ENCODE data around the gene ADARB2. TPM values are rescaled to one million over a fixed set of nuclear protein-coding genes. Genes with fewer than 3 reads are reported as not detected.

Gene ADARB2
- total RNA-seq, 4 donors from 2014 or later: 0.32 to 1.6 (median 0.80) TPM

GRCh38 chr10:1476455-1476803 lies 260.9 kb downstream of the ADARB2 start:
- no peaks in the 10 kb centered on the region for H3K36me3 ChIP-seq
- 68% methylated on average over 13 of the region's 13 CpGs for whole genome bisulfite sequencing
- TF ChIP-seq POLR2AphosphoS5 (IDR thresholded peaks at IDR 0.05) (no peak), CTCF (IDR thresholded peaks at IDR 0.05) (no peak), EP300 (IDR thresholded peaks at IDR 0.05) (no peak), POLR2A (IDR thresholded peaks at IDR 0.05) (no peak)
- H3K9me3 ChIP-seq: no peaks in the 10 kb centered on the region
- DNase-seq (ENCODE audit: low spot score in 2 of 2): no peak
- H3K4me1 ChIP-seq: no peaks in the 10 kb centered on the region
- H3K4me3 ChIP-seq: no peak overlapping the region
- H3K27me3 ChIP-seq: peaks cover 4% of the 10 kb centered on the region
- no peak overlapping the region for H3K27ac ChIP-seq

GRCh38 chr10:1475771-1476454 lies 261.4 kb downstream of the ADARB2 start:
- no peak overlapping the region for H3K4me3 ChIP-seq
- H3K9me3 ChIP-seq: no peaks in the 10 kb centered on the region
- H3K36me3 ChIP-seq: no peaks in the 10 kb centered on the region
- DNase-seq (ENCODE audit: low spot score in 2 of 2): no peak
- WGBS: 38% methylated on average over 6 of the region's 6 CpGs
- no peak for TF ChIP-seq EP300 (IDR thresholded peaks at IDR 0.05)
- no peak for TF ChIP-seq POLR2AphosphoS5 (IDR thresholded peaks at IDR 0.05)
- TF ChIP-seq CTCF (IDR thresholded peaks at IDR 0.05): no peak
- TF ChIP-seq POLR2A (IDR thresholded peaks at IDR 0.05): no peak
- peaks cover 4% of the 10 kb centered on the region for H3K27me3 ChIP-seq
- no peak overlapping the region for H3K27ac ChIP-seq
- no peaks in the 10 kb centered on the region for H3K4me1 ChIP-seq

GRCh38 chr10:1475098-1475591 lies 262.2 kb downstream of the ADARB2 start:
- no peaks in the 10 kb centered on the region for H3K4me1 ChIP-seq
- TF ChIP-seq EP300 (IDR thresholded peaks at IDR 0.05) (no peak), POLR2AphosphoS5 (IDR thresholded peaks at IDR 0.05) (no peak), POLR2A (IDR thresholded peaks at IDR 0.05) (no peak), CTCF (IDR thresholded peaks at IDR 0.05) (no peak)
- H3K36me3 ChIP-seq: no peaks in the 10 kb centered on the region
- H3K4me3 ChIP-seq: no peak overlapping the region
- peaks cover 4% of the 10 kb centered on the region for H3K27me3 ChIP-seq
- WGBS: 34% methylated on average over 16 of the region's 16 CpGs
- no peak for DNase-seq (ENCODE audit: low spot score in 2 of 2)
- no peak overlapping the region for H3K27ac ChIP-seq
- H3K9me3 ChIP-seq: no peaks in the 10 kb centered on the region

GRCh38 chr10:1474376-1475097 lies 262.8 kb downstream of the ADARB2 start:
- Histone ChIP-seq H3K27ac (no peak overlapping the region), H3K4me3 (no peak overlapping the region), H3K27me3 (peaks cover 4% of the 10 kb centered on the region), H3K4me1 (no peaks in the 10 kb centered on the region), H3K36me3 (no peaks in the 10 kb centered on the region), H3K9me3 (no peaks in the 10 kb centered on the region)
- no peak for TF ChIP-seq POLR2A (IDR thresholded peaks at IDR 0.05)
- no peak for TF ChIP-seq POLR2AphosphoS5 (IDR thresholded peaks at IDR 0.05)
- WGBS: 56% methylated on average over 33 of the region's 36 CpGs
- DNase-seq (ENCODE audit: low spot score in 2 of 2): no peak

GRCh38 chr10:1473874-1474273 lies 263.5 kb downstream of the ADARB2 start:
- TF ChIP-seq POLR2AphosphoS5 (IDR thresholded peaks at IDR 0.05) (no peak), POLR2A (IDR thresholded peaks at IDR 0.05) (no peak), CTCF (IDR thresholded peaks at IDR 0.05) (no peak)

More at GRCh38 chr10:1473874-1474273, 263.5 kb downstream of the ADARB2 start:
- Histone ChIP-seq H3K27ac (no peak overlapping the region), H3K36me3 (no peaks in the 10 kb centered on the region), H3K4me1 (no peaks in the 10 kb centered on the region), H3K27me3 (peaks cover 4% of the 10 kb centered on the region), H3K9me3 (no peaks in the 10 kb centered on the region), H3K4me3 (no peak overlapping the region)
- no peak for DNase-seq (ENCODE audit: low spot score in 2 of 2)
- WGBS: 71% methylated on average over 10 of the region's 11 CpGs

Measured in suprapubic skin (tissue), 4 donors.